ENCODE results near the gene TCF4.

Gene TCF4

DNA sequence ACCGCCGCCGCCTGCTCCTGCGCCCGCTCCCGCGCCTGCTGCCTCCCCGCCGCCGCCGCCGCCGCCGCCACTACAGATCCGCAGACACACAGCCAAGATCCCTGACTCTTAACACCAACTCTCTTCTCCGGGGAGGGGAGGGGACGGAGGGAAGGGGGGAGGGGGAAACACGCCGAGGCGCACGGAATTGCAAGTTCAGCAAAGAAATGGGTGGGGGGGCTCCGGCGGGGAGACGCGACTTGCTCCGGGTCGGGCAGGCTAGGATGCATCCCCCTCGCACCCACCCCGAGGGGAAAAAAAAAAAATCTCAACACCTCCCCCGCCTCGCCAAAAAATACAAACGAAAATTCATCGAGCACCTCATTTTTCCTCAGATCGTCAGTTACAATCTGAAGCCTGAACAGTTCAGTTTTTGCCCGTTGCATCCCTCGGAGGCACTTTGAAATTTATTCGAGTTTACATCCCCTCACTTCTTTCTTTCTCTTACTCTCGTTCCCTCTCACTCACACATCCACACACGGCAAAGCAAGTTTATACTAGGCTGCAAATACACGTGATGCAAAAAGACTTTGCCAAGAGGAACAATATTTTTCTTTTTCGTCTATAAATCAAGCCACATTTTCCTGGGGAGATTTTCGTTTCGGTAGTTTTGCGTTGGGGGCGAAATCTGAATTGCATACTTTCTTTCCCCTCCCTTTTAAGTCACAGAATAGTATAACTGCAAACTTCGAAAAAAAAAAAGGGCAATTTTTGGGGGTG is at the start of gene TCF4:
Gene TCF4, minus strand, starts transcription at position 82 of the 759 bp plus-strand sequence. CDS start 1,076 bp downstream, outside the sequence.
- peak; percentile 41 for DNase-seq

DNA sequence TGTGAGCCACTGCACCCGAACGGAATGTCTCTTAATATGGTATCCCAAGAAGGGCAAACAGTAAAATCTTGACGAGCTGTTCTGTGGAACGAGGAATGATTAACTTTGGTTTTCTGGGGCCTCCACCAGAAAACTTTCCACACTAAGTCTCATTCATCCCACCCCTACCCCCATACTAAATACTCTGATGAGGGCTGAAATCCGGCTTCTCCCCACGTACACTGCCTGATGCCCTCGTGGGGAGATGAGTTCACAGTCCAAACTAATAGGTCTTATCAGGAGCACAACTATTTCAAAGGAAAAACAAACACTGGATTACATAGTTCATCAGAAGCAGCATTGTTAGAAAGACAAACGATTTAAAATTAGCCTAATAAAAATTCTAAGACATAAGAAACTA is 49.2 kb upstream of the TCF4 start:
- DNase-seq, result no peak

DNA sequence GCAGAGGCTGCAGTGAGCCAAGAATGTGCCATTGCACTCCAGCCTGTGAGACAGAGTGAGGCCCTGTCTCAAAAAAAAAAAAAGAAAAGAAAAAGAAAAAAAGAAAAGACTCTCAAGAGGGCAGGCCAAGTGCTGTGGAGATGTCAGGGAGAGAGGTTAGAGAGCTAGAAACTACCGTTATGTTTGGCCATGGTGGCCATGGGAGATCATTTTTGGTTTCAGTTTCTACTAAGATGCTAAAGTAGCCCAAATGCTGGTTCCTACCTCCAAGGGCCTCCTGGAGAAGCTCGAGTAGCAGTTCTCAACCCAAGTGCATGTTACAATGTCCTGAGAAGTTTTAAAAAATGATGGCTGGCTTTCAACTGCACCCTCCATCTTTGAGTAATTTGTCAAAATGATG is 47.4 kb upstream of the TCF4 start:
- DNase-seq, result no peak

- no peak for DNase-seq
Observed at GRCh38 chr18:55634545-55634944, 46.6 kb upstream of the TCF4 start.

DNA sequence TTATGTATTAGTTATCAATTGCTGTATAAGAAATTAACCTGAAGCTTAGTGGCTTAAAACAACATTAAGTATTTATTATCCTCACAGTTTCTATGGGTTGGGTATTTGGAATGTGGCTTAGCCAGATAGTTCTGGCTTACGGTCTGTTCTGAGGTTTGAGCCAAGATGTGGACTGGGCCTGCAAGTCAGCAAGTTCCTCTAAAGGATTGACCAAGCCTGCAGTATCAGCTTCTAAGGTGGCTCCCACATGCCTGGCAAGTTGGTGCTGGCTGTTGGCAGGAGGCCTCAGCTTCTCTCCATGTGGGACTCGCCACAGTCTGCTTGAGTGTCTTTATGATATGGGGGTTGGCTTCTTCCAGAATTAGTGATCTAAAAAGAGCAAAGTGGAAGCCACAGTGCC is 45.0 kb upstream of the TCF4 start:
- no peak for DNase-seq

- DNase-seq, result no peak
Observed at GRCh38 chr18:55629133-55629532, 41.1 kb upstream of the TCF4 start.

- DNase-seq, result no peak
Observed at GRCh38 chr18:55627007-55627406, 39.0 kb upstream of the TCF4 start.

- DNase-seq, result no peak
Observed at GRCh38 chr18:55625901-55626300, 37.9 kb upstream of the TCF4 start.

GRCh38 chr18:55623626-55624025 is 35.6 kb upstream of the TCF4 start:
- no peak for DNase-seq

DNA sequence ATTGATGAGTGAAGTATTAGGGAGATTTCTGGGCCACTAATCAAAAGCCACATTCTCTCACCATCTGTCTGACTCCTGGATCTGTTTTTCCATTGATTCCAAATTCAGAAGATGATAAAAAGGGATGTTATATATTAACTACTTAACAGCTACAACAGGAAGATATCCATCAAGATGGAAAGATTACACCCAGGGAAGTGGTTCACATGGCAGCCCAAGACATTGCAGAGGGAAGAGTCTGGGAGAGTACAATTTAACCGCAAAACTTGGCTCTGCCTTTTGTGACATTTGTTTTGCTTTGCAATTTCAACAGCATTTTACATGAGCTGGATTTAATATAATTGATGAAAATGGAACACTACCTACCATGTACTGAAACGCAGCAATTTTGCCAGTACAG is 22.5 kb upstream of the TCF4 start:
- DNase-seq, result no peak

GRCh38 chr18:55609160-55609825 is 21.3 kb upstream of the TCF4 start:
- DNase-seq, result no peak

DNA sequence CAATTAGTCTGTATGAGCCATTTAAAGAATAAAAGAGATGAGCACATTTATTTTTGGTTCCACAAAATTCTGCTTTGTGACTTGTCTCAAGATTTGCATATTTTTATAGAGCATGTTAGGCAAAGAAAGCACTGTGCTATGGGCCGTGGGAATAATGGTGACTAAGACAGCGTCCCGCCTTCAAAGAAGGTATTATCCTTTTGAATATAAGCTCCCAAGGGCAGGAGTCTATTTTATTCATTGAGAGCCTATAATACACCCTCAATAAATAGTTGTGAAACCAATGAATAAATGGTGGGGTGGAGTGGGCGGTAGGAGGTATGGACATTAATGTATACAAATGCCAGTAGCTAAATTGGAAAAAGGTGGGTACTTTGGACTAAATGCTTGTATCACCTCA is 20.5 kb upstream of the TCF4 start:
- DNase-seq, result no peak

DNA sequence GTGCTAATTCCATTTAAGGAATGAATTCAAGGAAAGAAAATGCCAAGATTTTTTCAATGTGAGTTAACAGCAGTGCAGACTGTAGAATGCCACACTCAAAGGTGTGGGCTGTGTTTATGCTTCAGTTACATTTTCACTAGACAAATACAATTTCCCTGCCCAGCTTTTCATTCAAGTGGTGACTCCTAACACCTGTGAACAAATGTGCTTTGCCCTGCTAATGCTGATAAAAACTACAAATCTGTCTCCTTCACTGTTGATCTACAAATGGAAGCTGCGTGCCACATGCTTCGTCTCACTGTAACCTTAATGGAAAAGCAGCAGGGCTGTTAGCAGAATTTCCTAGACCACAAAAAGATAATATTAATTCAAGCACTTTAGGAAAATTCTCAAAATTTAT is 19.8 kb upstream of the TCF4 start:
- DNase-seq, result no peak

- DNase-seq, result no peak
Observed at GRCh38 chr18:55605733-55606338, 17.8 kb upstream of the TCF4 start.

- no peak for DNase-seq
Observed at GRCh38 chr18:55603775-55604174, 15.8 kb upstream of the TCF4 start.

- no peak for DNase-seq
Observed at GRCh38 chr18:55593888-55594287, 5.9 kb upstream of the TCF4 start.

- DNase-seq, result no peak
Observed at GRCh38 chr18:55592572-55592971, 4.6 kb upstream of the TCF4 start.

GRCh38 chr18:55592106-55592505 is 4.1 kb upstream of the TCF4 start:
- no peak for DNase-seq

- DNase-seq, result peak; percentile 81
Observed at GRCh38 chr18:55589625-55590291, 1.8 kb upstream of the TCF4 start.

DNA sequence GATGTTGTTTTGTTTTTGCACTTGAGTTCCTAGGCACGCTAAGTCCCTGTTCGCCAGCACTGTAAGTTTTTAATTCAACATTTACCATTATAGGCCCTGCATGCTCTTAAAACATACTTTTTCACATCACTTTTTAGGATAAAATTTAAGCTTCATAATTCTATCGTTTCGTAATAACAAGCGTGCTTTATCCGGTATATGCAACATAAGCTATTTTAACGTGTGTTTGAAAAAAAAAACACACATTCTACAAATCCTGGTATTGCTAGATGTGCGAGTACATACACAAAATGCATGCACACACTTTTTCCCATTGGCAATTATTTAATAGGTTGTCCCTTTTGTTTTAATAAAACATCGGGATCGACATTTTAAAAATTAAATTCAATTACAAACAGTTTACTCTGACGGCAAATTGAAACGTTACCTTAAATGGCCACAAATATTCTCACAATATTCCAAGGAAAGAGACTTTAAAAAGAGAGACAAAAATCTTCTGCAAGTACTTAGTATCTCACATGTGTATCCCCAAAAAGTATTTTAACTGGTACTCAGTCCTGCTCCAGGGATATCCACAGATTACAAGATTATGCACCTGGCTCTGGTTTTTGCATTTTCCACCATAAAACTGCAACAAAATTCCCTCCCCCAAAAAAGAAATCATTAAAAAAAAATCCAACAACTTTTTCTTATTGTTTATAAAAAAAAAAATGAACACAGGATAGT is 1.0 kb upstream of the TCF4 start:
- DNase-seq, result no peak

- DNase-seq, result peak; percentile 14
Observed at GRCh38 chr18:55587418-55588110, 428 bp downstream of the TCF4 start.

DNA sequence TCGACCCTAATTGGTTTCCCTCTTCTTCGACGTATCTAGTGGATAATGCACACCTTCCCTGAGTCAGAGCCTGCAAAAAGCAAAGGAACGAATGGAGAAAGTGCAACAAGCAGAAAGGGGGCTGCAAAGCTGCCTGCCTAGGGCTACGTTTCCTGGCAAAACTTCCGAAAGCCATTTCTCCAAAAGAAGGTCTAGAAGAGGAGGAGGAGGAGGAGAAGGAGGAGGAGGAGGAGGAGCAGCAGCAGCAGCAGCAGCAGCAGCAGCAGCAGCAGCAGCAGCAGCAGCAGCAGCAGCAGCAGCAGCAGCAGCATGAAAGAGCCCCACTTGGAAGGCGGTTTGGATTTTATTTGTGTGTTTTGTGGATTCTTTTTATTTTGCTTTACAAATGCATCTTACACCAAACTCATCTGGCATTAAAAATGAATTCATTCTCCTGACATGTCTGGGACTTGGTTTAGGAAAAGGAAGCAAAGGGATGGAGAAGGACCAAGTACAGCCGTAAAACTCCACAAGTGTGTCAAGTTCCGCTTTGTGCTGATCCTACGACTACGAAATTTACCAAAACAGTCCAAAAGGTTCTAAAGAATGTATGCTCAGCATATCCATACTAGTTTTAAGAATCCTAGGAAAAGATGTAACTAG is 2.0 kb downstream of the TCF4 start:
- no peak for DNase-seq
